Activated naive CD8-positive, alpha-beta T cell treated with anti-CD3 and anti-CD28 coated beads, Interleukin-2, amount 50 U/mL, for 16 hours (primary cell): Measurements from ENCODE around the gene WDR64.
"Not testable (repeated sequence)": the region's sequence is repeated elsewhere in the genome, so short reads cannot be mapped to it uniquely, and the experiment has no call there.

Source experiments
- DNase-seq: peaks from one replicate; pipeline ENCODE4 v3.0.0-alpha.2; 2020; ENCODE audit warnings: low read depth, low spot score

The WDR64 gene

DNA sequence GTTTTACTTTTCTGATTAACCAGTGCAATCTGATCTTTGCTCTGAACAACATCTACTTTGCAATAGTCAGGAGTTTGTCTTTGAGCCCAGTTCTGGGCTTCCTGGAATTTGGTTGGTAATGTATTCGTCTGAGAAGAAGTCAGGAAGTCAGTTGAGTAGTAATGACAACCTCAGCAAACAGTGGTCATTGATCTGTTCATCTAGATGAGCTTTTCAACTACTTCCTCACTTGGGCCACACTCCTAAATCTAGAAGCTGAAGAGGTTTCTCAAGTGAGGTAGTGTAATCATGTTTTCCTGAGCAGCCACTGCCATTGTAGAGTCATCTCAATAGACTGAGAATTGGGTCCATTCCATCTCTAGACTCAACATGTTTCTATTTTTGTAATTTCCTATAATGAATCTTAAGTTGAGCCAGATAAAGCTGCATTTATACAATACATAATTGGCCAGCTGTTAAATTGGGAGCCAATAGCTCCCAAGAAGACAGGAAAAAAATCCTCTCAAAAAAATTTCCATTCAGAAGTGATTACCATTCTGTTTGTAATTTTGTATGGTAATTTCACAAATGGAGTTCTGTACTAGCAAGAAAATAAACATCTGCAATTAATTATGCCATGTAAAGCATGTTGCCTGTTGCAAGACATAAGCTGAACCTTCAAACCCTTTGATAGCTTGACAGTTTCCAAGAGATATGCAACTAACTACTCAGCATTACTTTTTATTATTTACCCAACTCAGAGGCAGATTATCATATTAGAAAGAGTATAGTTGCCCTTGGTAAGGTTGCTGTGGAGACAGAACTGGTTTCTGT, 49.6 kb downstream of the WDR64 start:
- no peak for DNase-seq

GRCh38 chr1:241702442-241703373, 50.6 kb downstream of the WDR64 start:
- no peak for DNase-seq

DNA sequence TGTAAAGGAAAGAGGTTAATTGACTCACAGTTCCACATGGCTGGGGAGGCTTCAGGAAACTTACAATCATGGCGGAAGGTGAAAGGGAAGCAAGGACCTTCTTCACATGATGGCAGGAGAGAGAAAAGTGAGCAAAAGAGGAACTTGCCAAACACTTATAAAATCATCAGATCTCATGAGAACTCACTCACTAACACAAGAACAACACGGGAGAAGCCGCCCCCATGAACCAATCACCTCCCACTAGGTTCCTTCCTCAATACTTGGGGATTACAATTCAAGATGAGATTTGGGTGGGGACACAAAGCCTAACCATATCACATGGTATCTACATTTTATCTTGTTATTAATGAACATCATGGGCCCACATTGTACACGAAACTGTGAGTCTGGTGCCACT, 51.7 kb downstream of the WDR64 start:
- not testable (repeated sequence) for DNase-seq

DNA sequence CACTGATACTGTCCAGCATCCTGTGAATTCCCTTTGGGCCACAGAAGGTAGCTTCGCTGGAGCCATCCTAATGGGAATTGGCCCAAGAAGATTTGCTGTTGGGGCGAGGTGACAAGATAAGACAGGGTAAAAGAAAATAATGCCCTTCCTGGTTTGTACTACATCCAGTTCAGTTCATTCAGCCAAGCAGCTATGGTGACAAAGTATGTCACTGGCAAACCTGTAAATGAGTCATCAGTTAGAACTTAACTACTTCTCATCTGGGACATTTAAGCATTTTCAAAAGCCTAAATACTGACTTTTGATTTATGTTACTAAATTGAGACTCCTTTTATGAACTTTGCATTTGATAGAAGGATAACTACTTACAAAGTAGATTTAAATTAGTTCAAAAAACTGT, 54.2 kb downstream of the WDR64 start:
- no peak for DNase-seq

GRCh38 chr1:241706967-241707366, 54.9 kb downstream of the WDR64 start:
- no peak for DNase-seq

DNA sequence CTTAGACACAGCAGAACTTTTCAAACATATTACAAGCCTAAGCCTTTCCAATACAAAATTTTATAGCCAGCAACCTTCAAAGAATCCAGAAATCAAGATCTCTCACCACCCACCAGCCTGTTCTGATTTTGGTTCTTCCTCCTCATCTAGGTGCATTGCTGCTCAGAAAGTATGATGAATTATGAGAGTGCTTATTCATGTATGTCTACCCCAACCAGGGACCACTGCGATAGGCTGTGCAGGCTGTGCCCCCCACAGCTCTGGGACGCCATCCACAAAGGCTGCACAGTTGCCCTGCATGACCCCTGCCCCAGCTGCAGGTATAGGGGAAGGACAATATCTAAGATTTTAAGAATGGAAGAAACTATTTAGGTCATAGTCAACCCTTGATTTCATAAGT, 55.4 kb downstream of the WDR64 start:
- DNase-seq, result no peak

DNA sequence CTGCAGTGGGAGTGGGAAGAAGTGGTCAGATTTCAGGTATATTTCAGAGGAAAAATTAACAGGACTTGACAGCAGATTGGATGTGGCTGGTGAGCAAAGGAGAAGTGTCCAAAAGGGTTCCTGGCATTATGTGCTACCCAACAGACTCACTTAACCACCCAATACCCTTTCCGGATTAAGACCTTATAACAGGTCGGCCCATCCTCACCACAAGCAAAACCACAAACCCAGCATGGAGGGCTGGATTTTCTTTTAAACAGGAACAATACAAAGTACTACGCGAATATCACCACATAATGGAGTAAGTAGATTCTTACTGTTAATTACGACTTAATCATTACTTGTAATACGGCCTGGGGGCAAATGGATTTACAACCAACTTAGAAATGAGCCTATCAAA, 59.2 kb downstream of the WDR64 start:
- no peak for DNase-seq

DNA sequence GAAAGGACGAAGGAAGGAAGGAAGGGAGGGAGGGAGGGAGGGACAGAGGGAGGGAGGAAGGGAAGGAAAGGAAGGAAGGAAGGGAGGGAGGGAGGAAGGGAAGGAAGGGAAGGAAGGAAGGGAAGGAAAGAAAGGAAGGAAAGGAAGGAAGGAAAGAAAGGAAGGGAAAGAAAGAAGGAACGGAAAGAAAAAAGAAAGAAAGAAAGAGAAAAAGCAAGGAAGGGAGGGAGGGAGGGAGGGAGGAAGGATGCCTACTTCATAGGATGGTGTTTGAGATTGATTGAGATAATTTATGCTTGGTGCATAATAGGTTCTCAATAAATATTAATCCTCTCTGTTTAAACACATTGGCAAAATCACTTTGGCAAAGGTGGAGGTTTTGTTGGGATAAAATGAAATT, 61.2 kb downstream of the WDR64 start:
- no peak for DNase-seq

- DNase-seq, result no peak
Measured at GRCh38 chr1:241714321-241715218, 62.5 kb downstream of the WDR64 start.

DNA sequence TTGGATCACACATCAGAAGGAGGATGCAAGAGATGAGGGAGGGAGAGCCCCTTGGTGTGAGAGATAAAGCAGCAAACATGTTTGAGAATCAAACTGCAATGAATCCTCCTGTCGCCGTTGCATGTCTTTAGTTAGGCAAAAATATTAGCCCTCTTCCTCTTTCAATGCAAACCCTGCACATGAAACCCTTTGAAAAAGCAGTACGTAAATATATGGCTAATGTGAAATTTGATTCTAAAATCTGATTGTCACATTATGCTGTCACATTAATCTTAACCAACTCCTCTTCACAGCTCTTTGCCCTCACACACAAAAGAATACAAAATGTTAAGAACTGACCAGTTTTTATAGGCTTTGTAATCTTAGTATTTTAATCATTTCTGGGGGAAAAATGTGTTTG, 63.4 kb downstream of the WDR64 start:
- DNase-seq, result no peak

GRCh38 chr1:241715956-241716355, 63.9 kb downstream of the WDR64 start:
- DNase-seq, result no peak

DNA sequence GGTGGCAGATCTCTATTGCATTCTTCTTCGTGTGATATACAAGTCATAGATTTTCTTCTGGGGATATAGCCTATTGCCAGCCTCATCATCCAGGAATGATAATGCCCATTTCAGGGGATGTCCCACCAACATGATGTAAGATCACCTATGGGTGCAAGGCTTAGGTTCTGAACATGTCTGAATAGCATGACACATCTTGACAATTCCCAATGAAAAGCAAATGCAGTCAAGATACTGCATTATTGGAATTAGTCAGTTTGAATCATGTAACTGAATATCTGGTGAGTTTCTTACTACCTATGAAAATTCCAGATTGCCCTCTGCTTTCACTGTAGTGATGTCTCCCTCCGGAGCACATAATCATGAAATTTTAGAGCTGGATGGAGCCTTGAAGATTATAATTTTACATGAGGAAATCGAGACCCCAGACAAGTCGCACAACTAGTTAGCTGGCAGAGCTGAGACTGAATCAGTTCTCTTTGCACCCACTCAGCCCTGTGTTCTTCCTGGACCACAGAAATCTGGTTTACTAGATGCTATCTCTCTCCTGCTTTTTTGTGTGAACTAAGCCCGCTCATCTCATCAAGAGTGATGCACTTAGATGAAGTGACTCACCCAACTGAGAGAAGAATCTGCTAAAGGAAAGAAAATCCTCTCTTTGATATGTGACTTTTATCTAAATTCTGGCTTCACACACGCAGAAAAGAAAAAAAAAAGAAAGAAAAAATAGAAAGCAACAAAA, 65.0 kb downstream of the WDR64 start:
- peak; percentile 14 for DNase-seq

DNA sequence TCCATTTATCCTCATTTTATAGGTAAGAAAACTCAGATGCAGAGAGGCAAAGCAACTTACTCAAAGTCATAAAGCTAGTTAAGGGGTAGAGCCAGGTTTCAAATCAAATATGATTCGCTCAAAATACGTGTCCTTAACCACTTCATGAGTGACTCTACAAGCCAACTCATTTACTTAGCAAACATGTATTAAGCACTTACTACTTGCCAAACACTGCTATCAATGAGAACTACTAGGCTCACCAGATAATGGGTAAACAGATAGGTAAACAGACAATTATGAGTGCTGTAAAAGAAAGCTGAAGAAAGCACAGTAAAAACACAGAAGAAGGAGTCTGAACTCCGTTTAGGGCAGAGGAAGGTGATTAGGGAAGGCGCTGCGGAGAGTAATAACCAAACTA, 65.9 kb downstream of the WDR64 start:
- no peak for DNase-seq

- no peak for DNase-seq
Measured at GRCh38 chr1:241721011-241721410, 68.9 kb downstream of the WDR64 start.

- DNase-seq, result no peak
Measured at GRCh38 chr1:241722947-241723346, 70.9 kb downstream of the WDR64 start.

DNA sequence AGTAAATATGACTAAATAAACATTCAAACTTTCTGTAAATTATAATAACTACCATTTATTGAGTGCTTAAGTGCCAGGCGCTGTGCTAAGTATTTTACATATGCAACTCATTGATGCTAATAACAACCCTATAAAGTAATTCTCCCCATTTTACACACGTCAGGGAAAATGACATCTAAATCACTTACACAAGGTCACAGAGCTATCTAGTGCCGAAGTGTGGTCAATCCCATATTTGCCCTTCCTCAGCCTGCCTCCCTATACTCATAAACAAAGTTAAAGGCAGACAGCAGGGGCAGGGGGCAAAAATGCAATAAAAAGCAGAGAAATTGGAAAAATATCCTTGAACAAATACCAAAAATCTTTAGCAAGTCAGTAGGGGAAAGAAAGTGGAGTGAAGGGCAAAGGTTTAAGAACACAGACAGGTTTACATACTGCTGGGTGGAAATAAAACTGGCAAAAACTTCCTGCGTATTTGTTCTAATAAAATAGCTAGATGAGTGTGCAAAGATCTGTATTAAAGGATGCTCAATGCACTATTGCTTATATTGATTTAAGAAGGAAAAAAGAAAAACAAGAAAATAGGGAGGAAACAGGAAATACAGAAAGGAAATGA, 72.8 kb downstream of the WDR64 start:
- DNase-seq, result no peak

DNA sequence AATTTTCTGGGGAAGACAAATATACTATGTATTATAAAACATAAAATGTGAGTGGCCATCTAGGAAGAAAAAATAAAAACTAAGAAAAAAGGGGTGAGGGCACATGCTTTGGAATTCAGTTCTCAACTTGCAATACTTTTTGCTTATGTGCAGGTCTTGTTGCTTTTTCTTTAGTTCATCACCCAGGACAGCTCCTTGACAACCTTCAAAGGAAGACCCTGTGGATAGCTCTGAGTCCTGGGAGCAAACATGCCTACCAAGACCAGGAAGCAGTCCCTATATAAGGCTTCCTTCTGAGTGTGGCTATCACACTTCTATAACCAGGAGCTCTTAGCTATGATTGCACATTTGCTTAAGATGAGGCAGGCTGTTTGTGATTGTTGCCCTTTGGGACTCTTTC, 78.0 kb downstream of the WDR64 start:
- DNase-seq, result no peak

- no peak for DNase-seq
Measured at GRCh38 chr1:241733899-241734298, 81.8 kb downstream of the WDR64 start.

DNA sequence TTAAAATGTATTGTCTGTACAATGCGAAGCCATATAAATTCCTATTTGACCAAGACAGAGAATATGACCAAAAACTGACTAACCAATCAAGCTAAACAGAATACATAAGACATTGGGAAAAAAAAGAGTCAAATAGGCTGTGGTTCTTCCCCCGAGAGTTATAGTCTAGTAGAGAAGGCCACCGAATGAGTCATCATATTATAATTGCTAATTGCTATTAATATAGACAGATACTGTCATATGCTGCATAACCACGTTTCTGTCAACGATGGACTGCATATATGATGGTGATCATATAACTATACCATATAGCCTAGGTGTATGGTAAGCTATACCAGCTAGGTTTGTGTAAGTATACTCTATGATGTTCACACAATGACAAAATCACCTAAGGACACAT, 82.5 kb downstream of the WDR64 start:
- no peak for DNase-seq

DNA sequence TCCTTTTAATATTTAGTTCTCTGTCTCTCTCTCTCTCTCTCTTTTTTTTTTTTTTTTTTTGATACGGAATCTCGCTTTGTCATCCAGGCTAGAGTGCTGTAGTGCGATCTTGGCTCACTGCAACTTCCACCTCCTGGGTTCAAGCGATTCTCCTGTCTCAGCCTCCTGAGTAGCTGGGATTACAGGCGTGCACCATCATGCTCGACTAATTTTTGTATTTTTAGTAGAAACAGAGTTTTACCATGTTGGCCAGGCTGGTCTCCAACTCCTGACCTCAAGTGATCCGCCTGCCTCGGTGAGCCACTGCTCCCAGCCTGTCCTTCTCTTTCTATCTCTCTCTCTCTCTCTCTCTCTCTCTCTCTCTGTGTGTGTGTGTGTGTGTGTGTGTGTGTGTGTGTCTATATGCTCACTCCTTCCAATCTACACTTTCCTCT, 83.4 kb downstream of the WDR64 start:
- not testable (repeated sequence) for DNase-seq

- no peak for DNase-seq
Measured at GRCh38 chr1:241736387-241736786, 84.3 kb downstream of the WDR64 start.
